ENCODE data around the gene VPS45. TPM values are rescaled to one million over a fixed set of nuclear protein-coding genes. Genes with fewer than 3 reads are reported as not detected.

VPS45 gene
- total RNA-seq, 1 experiment from 2014 or later = 43.2 TPM

DNA sequence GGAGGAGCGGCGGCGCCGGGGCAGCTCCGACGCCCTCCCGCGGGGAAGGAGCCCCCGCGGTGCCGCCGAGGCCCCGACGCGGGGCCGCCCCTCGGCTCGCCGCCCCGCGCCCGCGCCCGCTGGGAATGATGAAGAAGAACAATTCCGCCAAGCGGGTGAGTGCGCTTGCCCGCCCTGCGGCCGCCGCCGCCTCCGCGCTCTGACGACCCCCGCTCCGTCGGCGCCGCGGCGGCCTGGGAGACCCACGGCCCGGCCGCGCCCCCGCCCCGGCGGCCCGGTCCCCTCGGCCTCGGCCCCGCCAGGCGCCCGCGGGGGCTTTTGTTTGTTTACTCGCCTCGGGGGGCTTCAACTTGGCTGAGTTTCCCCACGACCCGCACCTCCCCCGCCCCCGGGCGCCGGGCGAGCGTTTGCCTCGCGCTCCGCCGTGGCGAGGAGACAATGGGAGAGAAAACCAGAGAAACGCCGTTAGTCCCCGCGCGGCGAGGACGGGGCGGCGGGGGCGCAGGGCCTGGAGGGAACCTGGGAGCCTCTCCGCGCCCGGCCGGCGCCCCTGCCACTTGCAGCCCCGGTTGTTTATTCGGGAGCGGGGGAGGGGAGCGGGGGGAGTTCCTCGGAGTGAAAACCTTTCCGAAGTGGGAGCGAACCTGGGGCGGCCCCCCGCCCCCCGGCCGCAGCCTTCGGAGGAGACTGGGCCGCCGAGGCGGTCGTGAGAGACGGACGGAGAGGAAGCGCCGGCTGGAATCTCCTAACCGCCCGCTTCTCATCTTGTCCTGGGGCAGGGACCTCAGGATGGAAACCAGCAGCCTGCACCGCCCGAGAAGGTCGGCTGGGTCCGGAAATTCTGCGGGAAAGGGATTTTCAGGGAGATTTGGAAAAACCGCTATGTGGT, 82.8 kb downstream of the VPS45 start:
- peak; percentile 49 for DNase-seq (ENCODE audit: low spot score)
- in situ Hi-C loops (cut with HindIII; ENCODE audit: low sequenced_read_pairs) = no loop called here

DNA sequence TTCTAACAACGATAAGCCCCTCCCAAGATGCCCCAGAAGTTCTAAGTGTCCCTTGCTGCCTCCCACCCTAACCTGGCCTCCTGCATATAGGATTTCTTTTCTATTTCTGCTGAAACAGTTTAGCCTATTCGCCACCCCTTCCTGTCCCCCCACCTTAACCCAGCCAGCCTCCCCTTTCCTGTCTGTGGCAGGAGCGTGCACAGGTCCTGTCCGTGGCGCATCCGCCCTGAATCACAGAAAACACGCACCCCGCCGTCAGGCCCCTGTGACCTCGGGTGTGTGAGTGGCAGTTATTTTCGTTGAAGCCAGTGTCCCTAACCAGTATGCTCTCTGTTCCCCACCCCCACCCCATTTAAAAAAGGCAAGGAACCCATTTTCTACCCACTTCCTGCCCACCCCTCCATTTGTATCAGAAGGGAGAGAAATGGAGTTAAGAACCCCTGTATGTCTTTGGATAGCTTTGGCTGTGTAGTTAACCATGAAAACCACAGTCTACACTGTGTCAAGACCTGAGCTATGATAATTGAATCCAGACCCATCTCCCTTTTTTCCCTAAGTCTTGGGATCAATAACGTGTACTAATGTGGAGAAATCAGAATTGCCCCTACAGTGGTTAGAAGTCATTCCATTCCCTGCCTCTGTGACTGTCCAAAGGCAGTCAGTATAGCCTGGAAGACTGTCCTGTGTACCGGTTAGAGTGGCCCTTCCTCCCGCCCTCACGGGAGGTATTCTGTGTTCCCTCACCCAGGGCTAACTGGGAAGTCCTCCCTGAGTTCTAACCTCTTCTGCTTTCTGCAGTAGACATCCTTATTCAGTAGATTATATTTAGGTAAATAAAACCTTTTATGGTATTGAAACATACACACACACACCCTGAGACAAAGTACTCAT, 84.0 kb downstream of the VPS45 start:
- in situ Hi-C loops (cut with HindIII; ENCODE audit: low sequenced_read_pairs) = no loop called here
- DNase-seq (ENCODE audit: low spot score) = peak; percentile 50

DNA sequence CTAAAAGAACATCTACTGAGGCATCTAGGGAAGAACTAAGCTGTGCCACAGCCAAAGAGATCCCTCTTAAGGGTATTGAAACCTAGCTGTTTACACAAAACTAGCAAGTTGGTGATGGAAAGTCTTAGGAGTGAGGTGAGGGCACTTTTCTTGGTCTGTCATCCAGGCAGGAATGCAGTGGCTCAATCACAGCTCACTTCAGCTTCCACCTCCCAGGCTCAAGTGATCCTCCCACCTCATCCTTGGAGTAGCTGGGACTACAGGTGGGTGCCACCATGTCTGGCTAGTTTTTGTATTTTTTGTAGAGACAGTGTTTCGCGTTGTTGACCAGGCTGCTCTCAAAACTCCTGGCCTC, 84.6 kb downstream of the VPS45 start:
- in situ Hi-C loops (cut with HindIII; ENCODE audit: low sequenced_read_pairs) = no loop called here
- peak; percentile 29 for DNase-seq (ENCODE audit: low spot score)

DNA sequence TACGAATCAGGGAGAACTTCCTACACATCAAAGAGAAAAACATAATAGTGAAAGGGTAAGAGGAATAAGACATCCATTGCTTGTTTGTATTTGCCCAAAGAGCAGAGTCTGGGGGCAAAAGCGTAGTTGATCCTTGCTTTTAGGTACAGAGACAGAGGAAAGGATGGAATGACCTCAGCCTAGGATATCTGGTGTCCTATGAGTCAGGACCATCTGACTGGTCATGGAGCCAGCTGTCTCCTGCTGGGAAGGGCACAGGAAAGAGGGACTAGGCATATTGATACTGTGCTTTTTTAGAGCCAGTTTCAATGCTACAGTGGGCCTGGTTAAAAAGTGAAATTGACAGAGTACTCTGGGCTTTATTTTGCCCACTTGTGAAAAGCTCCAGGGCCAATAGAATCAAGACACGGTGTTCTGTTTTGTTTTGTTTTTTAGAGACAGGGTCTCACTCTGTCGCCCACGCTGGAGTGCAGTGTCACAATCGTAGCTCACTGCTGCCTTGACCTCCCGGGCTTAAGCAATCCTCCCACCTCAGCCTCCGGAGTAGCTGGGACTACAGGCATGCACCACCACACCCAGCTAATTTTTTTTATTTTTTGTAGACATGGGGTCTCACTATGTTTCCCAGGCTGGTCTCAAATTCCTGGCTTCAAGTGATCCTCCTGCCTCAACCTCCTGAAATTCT, 85.3 kb downstream of the VPS45 start:
- peak; percentile 27 for DNase-seq (ENCODE audit: low spot score)
- in situ Hi-C loops (cut with HindIII; ENCODE audit: low sequenced_read_pairs) = no loop called here

DNA sequence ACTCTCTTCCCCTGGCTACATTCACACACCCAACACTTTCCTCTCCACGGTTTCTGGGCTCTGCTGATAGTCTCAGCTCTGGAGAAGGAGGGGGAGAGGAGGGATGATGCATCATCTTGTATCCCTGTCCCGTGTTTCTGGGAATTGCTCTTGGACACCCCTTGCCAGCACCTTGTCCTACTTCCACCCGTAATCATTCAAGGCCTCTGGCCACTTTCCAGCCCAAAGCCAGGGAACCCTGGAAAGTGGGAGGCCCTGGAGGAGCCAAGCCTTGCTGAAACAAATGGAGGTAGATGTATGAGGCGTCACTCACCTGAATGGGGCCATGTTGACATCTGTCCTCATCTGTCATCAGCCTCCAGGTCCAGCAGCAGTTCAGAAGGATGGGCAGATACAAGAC, 86.6 kb downstream of the VPS45 start:
- DNase-seq (ENCODE audit: low spot score) = peak; percentile 62
- in situ Hi-C loops (cut with HindIII; ENCODE audit: low sequenced_read_pairs) = no loop called here

DNA sequence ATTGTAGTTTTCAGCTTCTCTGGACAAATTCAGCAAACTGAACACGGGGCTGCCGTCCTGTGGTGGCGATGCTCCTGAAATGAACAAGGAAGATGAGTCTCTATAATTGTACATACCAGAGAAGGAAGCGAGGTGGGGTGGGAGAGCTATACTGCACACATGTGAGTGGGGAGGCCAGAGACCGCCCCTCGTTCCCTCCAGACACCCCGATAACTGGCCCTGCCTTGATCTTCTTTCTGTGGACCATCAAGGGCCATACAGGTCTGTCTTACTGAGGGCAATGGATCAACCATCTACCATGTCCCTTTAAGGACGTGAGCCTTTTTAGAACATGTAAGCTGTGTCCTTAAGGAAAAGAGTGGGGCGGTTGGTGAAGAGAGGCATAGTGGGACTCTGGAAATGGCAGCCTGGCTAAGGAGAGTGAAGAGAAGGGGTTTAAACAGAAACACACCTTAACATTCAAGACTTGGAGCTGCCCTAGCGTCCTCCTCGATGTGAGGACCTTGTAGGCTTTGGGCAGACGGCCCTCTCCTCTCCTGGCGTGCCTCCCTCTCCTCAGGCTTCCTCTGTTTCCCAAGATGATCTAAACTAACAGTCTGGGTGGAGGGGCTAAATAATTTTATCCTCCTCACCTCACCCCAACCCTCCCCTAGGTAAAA, 88.0 kb downstream of the VPS45 start:
- DNase-seq (ENCODE audit: low spot score) = no peak
- in situ Hi-C loops (cut with HindIII; ENCODE audit: low sequenced_read_pairs) = no loop called here

DNA sequence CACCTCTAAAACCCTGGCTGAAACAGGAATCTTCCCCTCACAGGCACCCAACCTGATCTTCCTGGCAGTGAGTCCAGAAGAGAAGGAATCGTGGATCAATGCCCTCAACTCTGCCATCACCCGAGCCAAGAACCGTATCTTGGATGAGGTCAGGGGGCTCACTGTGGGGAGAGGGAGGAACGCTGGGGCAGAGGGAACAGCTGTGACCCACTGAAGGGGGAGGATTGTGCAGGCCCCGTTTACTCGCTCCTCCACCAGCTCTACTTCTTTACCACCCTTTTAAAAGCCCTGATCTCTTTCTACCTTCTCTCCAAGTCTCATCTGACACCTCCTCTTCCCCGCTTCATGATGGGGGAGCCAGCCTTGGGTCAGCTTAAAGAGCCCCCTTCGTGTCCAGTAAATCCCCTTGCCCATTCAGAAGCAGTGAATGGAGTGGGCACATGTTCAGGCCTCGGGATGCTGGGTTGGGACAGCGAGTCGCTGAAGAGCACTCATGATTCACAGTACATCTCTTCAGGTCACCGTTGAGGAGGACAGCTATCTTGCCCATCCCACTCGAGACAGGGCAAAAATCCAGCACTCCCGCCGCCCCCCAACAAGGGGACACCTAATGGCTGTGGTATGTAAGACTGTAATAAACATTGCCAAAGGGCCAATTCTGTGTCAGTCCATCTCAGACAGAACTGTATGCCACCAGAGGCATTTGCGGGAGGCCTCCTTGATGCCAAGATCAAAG, 89.5 kb downstream of the VPS45 start:
- in situ Hi-C loops (cut with HindIII; ENCODE audit: low sequenced_read_pairs) = no loop called here
- peak; percentile 32 for DNase-seq (ENCODE audit: low spot score)

DNA sequence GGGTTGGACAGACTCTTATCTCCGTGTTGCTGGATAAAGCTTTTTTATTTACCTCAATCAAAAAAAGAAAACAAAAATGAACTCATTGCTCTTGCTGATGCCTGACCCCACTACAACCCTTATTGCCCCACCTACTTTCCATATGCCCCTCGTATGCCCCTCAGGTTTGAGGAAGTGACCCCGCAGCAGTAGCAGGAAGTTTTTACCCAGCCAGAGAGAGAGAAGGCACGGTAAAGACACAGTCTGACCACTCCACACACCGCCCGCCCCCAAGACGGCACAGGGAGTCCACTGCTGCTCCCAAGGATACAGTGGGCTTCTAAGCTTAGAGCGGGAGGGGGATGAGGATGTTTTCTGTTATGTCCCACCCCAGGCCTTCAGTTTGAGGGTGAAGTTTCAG, 92.0 kb downstream of the VPS45 start:
- no peak for DNase-seq (ENCODE audit: low spot score)
- in situ Hi-C loops (cut with HindIII; ENCODE audit: low sequenced_read_pairs) = no loop called here

DNA sequence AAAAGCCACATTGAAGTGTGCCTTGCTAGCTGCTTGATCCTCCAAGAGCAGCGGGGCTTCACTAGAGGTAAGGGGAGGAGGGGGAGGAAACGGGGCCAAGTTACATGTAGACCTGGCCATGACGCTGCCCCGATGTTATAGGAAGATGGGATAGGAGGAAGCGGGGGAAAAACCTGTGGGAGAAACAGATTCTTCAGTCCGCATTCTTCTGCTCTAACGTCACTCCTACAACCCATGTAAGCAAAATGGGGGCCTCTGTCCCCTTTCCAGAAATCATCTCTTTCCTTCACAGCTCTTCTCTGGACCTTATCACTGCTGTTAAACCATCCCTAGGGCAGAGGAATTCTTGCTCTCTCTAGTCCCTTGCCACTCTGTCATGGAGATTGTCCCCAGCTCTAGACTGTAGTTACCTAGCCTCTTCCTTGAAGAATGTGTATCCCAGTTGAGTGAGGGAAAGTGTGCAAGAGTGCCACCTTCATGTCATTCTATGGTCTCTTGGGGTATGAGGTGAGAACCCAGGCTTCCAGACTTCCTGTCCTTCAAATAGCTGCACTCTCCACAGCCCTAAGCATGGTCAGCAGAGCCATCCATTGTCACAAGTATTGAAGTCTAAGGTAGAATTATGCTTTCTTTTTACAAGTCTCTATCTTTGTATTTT, 93.5 kb downstream of the VPS45 start:
- in situ Hi-C loops (cut with HindIII; ENCODE audit: low sequenced_read_pairs) = no loop called here
- peak; percentile 22 for DNase-seq (ENCODE audit: low spot score)

DNA sequence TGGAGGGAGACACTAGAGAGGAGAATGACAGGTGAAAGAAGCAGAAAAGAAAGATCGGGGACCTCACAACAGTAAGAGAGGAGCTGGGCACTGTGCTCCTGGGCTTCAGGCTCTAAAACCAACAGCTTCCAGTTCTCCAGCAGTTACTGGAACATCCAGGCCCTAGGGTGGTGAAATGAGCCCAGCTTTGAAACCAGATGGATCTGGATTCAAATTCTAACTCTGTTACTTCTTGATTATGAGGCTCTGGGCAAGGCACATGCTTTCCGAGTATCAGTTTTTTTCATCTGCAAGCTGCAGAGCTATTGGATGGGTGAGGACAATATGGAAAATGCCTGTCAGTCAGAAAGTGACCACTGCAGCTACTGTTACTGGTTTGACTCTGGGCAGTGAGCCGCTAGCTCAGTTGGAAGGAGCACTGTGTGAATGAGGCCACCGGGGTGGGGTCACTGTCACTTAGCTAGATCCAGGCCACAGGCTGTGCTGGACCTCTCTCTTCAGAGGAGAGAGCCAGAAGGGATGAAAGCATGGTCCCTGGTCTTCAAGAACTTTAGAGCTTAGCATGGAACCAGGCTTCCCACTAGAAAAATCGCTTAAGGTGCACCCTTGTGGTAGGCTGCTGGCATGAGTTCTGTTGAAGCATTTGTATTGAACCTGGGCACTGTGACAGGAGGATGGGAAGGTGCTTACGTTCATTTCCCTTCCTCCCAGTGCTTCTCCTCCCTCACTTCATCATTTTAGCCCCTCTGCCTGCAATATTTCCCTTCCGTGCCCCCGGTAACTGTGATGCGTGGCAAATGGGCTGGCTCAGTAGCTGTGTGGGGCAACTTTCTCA, 94.4 kb downstream of the VPS45 start:
- in situ Hi-C loops (cut with HindIII; ENCODE audit: low sequenced_read_pairs) = no loop called here

DNA sequence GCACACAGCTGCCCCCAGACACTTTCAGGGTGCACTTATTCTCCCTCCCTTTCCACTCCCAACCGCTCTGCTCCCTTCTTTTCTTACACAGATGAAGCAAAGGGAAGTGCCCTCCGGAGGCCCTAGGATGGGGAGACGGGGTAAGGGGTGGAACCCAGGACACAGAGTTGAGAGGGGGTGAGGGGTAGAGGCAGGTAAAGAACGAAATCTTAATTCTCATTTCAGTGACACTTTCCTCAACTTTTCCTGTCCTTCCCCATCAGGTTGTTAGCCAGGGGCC, 94.9 kb downstream of the VPS45 start:
- in situ Hi-C loops (cut with HindIII; ENCODE audit: low sequenced_read_pairs) = no loop called here
- no peak for DNase-seq (ENCODE audit: low spot score)

More for the DNA sequence above, 94.4 kb downstream of the VPS45 start:
- peak; percentile 71 for DNase-seq (ENCODE audit: low spot score)

DNA sequence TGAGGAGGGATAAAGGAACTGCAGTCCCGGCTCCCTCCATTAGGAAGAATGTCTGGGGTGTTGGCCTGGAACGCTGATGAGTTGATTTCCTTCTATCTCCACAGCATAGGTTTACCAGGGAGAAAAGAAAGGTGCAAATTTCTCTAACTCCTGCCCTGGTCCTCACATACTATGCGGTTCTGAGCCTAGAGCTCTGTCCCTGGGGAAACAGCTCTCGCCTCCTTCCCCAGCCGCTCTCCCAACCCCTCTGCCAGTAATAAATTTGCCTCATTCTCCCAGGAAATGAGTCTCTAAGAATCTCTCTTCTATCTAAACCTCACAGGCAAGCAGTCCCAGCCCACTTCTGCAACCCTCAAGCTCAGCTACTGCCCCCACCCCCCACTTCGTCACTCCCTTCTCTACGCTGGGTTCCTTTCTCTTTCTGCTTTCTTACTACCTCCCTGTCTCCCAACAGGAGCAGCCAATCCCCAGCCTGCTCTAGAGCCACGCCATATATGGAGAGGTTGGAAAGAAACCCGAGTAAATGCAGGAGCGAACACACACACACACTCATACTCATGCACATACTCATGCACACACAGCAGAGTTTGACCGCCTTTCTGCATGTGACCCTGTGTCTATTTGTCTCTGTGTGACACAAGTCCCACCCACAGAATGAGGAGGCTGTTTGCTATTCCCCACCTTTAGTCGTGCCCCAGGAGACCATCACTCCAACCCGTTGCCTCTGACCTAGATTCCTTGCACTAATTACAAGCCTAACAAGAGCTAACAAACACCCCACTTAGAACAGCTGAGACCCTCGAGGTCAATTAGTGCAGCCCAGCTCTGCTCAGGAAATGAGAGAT, 95.5 kb downstream of the VPS45 start:
- in situ Hi-C loops (cut with HindIII; ENCODE audit: low sequenced_read_pairs) = no loop called here
- DNase-seq (ENCODE audit: low spot score) = peak; percentile 98

DNA sequence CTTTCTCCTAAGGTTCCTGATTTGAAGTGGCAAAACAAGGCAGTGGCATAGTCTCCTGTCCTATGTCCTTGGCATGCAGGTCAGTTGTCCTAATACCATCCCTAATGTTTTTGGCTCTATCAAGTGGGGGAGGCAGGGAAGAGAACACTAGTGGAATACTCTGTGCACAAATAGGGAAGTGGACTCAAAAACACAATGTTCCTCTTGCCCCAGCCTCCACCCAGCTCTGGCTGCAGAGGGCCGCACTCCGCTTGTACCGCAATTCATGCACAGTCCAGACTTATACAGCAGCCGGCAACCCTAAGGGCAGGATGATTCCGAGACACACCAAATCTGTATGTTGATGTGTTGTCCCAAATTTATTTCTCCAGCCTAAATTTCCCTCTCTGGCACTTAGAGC, 96.6 kb downstream of the VPS45 start:
- in situ Hi-C loops (cut with HindIII; ENCODE audit: low sequenced_read_pairs) = no loop called here
- peak; percentile 14 for DNase-seq (ENCODE audit: low spot score)

DNA sequence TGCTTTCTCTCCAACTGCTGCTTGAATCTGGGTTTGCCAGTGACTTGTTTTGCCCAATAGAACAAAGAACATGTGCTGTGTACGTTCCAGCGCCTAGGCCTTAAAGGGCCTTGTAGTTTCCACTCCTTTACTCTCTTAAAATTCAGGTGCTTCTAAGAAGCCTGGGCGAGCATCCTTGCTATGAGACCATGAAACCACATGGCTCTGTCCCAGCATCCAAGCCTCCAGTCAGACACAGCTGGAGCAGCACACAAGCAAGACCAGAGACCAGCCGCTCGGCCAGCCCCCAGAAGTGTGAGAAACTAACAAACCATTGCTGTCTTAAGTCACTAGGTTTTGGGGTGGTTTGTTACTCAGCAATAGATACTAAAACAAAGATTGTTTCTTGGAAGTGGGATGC, 97.2 kb downstream of the VPS45 start:
- in situ Hi-C loops (cut with HindIII; ENCODE audit: low sequenced_read_pairs) = no loop called here

DNA sequence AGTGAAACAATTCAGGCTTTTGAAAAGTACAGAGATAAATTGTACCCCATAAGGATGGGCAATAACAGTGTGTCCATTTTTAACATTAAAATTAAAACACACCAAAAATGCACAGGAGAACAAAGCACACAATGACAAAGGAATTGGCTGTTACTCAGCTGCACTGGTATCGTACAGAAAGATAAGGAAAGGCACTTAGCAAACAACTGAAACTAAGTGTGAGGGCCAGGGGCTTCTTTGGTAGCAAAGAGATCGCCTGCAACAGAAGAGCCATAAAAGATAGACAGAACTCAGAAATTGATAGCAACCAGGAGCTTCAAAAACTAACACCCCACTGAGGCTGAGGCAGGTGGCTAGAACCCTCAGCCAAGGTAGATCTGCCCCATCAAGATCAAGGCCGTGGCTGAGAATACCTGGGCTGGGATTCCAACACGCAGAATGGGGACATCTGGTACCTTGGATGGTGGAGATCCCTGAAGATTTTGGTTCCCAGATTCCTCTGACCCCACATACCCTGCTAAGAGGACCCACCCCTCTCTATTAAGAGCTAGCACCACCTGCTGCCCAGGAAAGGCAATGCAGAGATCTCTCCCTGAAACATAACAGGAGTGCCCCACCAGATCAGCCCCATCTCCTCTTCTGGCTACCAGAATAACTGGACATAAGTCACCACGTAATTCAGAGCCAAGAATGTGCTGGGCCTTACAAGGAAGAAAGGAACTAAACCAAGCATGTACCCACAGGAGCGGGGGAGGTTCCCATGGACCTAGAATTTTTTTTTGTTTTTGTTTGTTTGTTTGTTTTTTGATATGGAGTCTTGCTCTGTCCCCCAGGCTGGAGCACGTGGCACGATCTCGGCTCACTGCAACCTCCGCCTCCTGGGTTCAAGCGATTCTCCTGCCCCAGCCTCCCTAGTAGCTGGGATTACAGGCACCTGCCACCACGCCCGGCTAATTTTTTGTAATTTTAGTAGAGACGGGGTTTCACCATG, 98.3 kb downstream of the VPS45 start:
- DNase-seq (ENCODE audit: low spot score) = peak; percentile 59
- in situ Hi-C loops (cut with HindIII; ENCODE audit: low sequenced_read_pairs) = no loop called here

More for the DNA sequence above, 97.2 kb downstream of the VPS45 start:
- peak; percentile 12 for DNase-seq (ENCODE audit: low spot score)
